ENCODE measurements around the gene HSD17B13.

DNA sequence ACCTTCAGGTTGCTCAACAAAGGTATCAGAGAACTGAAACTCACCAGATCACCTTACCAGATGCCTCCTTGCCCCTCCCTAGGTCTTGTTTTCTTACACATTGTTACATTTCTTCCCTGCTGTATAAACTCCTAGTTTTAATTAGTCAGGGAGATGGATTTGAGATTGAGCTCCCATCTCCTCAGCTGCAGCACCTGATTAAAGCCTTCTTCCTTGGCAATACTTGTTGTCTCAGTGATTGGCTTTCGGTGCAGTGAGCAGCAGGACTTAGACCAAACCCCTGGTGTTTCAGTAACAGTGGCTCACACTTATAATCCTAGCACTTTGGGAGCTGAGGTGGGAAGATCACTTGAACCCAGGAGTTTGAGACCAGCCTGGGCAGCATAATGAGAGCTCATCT is 59.8 kb downstream of the HSD17B13 start:
- TF ChIP-seq CTCF (IDR thresholded peaks at IDR 0.05) (no peak), POLR2AphosphoS5 (IDR thresholded peaks at IDR 0.05; ENCODE audit: low read depth, low read length) (no peak), TCF7L2 (IDR thresholded peaks at IDR 0.05; ENCODE audit: low read depth, low read length) (no peak)
